H1 (cell line): Measurements from ENCODE around the gene TMC6. TPM values are rescaled to one million over a fixed set of nuclear protein-coding genes. Genes with fewer than 3 reads are reported as not detected.

Experiments used
- NRF1 ChIP-seq: IDR thresholded peaks from 2 replicates; pipeline ENCODE4 v1.6.1; 2011; ENCODE audit warnings: mild to moderate bottlenecking, low read depth, low read length, improper control_type of control experiment
- SP4 ChIP-seq: IDR thresholded peaks from 2 replicates; pipeline ENCODE4 v1.6.1; 2012; ENCODE audit warnings: low read length, inconsistent platforms
- polyA plus RNA-seq, 7 experiments: library from polyadenylated mRNA; depleted of rRNA in 3 of 7; stranded (reverse) in 5 of 7; unstranded in 2 of 7; fragments of >200 nt in 5 of 7; fragments of 200-250 nt in 2 of 7; gene quantifications; 1 replicate in 5 of 7; 2 replicates in 1 of 7; 4 replicates in 1 of 7; pipeline versions ENCODE4 v1.2.1 to v1.2.3, GENCODE V29; 2011 to 2013; ENCODE audit warnings: missing spikeins in 2 of 7, mixed read lengths in 2 of 7
- total RNA-seq: library from RNA; stranded (reverse); fragmentation: NEBNext Ultra II Directional; extraction: Animal tissue kit (Norgen Biotek cat#: 25700); gene quantifications from 2 replicates; pipeline ENCODE4 v1.2.1, GENCODE V29; 2021

Gene TMC6
- total and polyA plus RNA-seq, 2 of the 8 experiments (the other 6 are each of a cell fraction or from before 2014, with no cell fraction given) = 39.4 to 77.6 TPM

DNA sequence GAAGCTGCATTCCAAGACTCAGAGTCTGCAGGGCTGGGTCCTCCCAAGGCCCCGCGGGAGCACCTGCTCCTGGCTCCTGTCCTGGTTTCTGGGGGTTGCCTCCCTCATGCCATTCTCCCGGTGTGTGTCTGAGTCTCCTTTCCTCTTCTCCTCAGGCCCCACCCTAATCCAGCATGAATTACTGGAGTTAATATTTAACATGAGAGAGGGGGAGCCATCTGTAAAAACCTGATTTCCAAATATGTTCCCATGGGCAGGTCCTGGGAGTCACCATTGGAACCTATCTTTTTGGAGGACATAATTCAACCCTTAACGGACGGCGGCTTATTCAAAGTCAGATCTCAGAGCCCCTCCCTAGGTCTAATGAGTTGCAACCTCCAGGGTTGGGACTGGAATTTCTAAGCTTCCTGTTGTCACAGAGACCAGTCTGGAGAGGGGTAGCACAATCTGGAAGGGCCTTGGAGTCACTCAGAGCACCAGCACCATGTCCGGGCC is 23.0 kb upstream of the TMC6 start (continued):
- no peak for TF ChIP-seq SP4
- TF ChIP-seq NRF1 = no peak
